ENCODE data around the gene DARS2.
A peak's percentile ranks its signal among the peaks of the same experiment; 100 is the strongest.
"Not testable (repeated sequence)": the region's sequence is repeated elsewhere in the genome, so short reads cannot be mapped to it uniquely, and the experiment has no call there.

DARS2 gene

DNA sequence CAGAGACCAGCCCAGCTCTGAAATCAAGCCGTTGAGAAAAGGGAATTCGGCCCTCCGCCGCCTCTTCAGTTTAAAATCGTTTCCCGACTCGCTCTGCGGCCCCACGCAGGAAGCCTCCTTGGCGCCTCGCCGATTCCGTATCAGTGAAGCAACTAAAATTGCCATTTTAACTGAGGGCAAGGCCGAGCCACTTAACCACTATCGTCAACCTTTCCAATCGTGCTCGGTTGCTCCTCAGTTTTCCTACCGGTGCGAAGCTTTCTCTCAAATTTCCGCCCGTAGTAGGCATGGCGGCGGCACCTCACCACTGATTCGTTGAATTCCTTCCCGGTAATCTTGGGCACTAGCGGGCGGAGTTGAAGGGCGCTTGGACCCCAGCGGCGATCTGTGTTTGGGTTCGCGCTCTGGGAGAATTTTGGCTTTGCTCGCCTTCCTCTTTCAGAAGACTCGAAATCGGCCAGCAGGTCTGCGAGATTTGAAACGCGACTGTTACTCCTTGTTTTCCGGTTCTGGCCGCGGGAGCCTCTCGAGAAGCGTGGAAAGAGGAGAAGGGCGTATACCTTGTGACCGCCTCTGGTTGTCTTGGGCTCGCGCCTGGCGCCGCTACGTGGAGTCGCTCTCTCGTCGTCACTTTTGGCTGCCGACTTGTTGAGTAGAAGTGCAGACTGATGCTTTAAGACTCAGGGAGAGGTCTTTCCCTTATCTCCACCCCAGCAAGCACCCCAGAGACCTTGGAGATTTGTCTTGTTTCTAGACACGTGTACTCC lies at the start of gene DARS2, which contains the start of gene CENPL:
Gene DARS2, plus strand, starts transcription at position 359 of the 767 bp plus-strand sequence. CDS start 557 bp downstream, outside the sequence.
Gene CENPL, minus strand, starts transcription at position 569 of the 767 bp plus-strand sequence. CDS start 13,584 bp downstream, outside the sequence.
- FAIRE-seq (peak; percentile 83), DNase-seq (ENCODE audit: low spot score) (peak; percentile 89)

- DNase-seq (ENCODE audit: low spot score), result no peak
- no peak for FAIRE-seq
These were observed 48.8 kb upstream of the DARS2 start for GRCh38 chr1:173775578-173776226.

GRCh38 chr1:173779936-173780335 lies 44.5 kb upstream of the DARS2 start:
- DNase-seq (ENCODE audit: low spot score) (no peak), FAIRE-seq (no peak)

- DNase-seq (ENCODE audit: low spot score), result no peak
- FAIRE-seq, result no peak
These were observed 39.5 kb upstream of the DARS2 start for GRCh38 chr1:173784997-173785396.

GRCh38 chr1:173789841-173790240 lies 34.6 kb upstream of the DARS2 start:
- FAIRE-seq, result no peak
- no peak for DNase-seq (ENCODE audit: low spot score)

- DNase-seq (ENCODE audit: low spot score), result no peak
- FAIRE-seq, result no peak
These were observed 26.4 kb upstream of the DARS2 start for GRCh38 chr1:173798078-173798477.

DNA sequence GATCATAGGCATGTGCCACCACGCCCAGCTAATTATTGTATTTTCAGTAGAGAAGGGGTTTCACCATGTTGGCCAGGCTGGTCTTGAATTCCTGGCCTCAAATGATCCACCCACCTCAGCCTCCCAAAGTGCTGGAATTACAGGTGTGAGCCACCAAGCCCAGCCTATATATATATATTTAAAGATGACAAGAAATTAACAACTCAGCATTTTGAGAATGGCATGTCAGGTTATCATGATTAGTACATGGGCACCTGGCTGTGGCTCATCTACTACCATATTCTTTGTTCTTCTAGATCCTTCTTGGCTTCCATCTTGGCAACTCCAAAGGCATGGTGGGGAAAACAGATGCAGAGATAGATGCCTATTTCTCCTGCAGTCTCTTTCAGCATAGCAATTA lies 24.5 kb upstream of the DARS2 start:
- not testable (repeated sequence) for DNase-seq (ENCODE audit: low spot score); FAIRE-seq

DNA sequence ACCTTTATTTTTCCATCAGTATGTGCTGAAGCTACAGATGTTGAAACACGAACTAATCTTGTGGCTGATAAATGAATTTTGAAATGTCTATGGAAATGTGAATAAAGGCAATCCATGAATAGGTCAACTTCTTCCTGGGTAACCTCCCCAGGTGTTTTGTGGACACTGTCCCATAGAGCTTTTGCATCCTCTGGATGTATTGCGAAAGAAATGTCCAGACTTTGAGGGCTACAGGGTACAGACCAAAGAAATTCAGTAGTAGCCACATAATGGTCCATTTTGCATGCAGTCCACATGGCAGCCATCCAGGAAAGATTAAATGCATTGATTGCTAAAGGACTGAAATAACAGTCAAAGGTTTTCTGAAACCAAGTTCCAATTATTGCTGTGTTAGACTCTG lies 21.5 kb upstream of the DARS2 start:
- FAIRE-seq, result no peak
- no peak for DNase-seq (ENCODE audit: low spot score)

DNA sequence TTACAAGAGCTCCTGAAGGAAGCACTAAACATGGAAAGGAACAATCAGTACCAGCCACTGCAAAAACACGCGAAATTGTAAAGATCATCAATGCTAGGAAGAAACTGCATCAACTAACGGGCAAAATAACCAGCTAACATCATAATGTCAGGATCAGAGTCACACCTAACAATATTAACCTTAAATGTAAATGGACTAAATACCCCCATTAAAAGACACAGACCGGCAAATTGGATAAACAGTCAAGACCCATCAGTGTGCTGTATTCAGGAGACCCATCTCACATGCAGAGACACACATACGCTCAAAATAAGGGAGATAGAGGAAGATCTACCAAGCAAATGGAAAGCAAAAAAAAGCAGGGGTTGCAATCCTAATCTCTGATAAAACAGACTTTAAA lies 10.8 kb upstream of the DARS2 start:
- not testable (repeated sequence) for FAIRE-seq; DNase-seq (ENCODE audit: low spot score)

GRCh38 chr1:173818459-173818858 lies 6.0 kb upstream of the DARS2 start:
- no peak for DNase-seq (ENCODE audit: low spot score)
- no peak for FAIRE-seq

- FAIRE-seq (no peak), DNase-seq (ENCODE audit: low spot score) (no peak)
These were observed 2.8 kb upstream of the DARS2 start for GRCh38 chr1:173821680-173822079.

- FAIRE-seq (no peak), DNase-seq (ENCODE audit: low spot score) (no peak)
These were observed 625 bp upstream of the DARS2 start for GRCh38 chr1:173823781-173824314.

DNA sequence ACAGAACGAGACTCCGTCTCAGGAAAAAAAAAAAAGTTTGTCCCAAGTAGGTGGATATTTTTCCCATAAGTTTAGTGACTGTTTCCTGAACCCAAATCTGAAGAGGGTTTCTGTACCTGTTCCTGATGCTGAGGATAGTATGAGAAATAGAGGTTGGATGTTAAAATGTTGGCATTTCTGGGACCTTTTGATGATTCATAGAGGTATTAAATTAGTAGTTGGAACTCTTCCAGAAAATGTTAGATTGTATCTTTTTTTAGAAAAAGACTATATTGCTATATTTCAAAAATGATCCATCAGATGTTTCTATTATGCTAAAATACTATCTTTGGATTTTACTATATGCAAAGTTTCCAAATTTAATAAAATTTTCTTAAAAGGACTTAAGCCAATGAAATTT lies 3.1 kb downstream of the DARS2 start:
- DNase-seq (ENCODE audit: low spot score) (no peak), FAIRE-seq (no peak)

DNA sequence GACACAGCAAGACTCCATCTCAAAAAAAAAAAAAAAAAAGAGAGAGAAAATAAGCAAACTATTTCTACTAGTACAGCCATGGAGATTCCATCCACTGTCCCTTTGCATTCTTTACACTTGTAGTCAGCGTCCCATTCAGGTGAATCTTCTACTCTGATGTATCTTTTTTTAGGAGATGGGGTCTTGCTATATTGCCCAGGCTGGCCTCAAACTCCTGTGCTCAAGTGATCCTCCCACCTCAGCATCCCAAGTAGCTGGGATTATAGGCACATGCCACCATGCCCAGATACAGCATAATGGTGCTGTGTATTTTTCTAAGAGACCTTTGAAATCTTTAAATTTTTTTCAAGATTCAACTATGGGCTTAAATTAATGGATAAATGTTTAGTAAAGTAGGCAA lies 8.3 kb downstream of the DARS2 start:
- FAIRE-seq (no peak), DNase-seq (ENCODE audit: low spot score) (no peak)

GRCh38 chr1:173852105-173852504 lies 27.6 kb downstream of the DARS2 start:
- FAIRE-seq, result no peak
- DNase-seq (ENCODE audit: low spot score), result no peak

DNA sequence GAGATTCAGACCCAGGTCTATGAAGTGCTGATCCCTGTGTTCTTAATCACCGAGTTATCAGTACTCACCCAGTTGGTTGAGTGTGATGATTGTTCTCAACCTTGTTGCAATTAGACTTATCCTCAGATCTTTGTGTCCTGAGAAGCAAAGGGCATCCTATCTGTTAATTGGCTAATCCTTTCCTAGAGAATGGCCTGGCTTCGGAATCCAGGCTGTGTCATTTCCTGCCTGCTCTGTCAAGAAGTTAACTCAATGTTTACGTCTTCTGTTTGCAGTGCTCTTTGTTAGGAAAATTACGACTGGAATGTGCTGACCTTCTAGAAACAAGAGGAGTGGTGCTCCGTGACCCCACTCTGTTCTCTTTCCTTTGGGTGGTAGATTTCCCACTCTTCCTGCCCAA lies 28.6 kb downstream of the DARS2 start:
- no peak for FAIRE-seq
- DNase-seq (ENCODE audit: low spot score), result no peak

DNA sequence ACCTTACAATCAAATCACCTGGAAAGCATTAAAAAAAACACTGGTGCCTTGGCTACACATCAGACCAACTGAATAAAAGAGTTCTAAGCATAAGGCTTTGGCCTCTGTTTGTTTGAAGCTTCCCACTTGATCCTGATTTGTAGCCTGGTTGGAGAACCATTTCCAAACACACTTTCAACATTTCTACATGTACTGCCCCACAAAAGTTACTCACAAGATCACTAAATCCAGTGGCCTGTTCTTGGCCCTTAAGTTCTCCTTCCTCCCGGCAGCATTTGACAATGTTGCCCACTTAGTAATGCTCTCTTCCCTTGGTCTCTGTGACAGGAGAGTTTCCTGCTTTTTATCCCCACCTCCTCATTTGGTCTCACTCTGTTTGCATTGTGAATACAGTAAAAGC lies 31.5 kb downstream of the DARS2 start:
- DNase-seq (ENCODE audit: low spot score) (no peak), FAIRE-seq (no peak)

GRCh38 chr1:173856903-173857302 lies 32.4 kb downstream of the DARS2 start:
- no peak for FAIRE-seq

DNA sequence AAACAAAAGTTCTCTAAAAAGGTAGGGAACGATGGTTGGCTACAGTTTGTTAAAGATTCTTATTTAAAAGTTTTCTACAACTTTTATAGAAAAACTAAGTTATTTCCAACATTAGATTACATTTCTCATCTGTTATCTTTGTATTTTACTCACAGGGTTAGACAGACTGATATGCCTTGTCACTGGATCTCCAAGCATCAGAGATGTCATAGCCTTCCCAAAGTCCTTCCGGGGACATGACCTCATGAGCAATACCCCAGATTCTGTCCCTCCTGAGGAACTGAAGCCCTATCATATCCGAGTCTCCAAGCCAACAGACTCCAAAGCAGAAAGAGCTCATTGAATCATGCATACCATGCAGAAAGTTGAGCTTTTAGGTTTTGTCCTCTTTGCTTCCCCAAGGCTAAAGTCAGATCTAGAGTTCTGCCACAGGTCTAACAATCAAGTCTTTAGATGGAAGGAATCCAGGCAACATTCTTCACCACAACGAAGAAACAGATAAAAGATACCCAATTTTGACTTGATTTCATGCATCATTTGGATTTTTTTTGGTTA lies 33.0 kb downstream of the DARS2 start:
- FAIRE-seq, result no peak
- DNase-seq (ENCODE audit: low spot score), result no peak

More at GRCh38 chr1:173856903-173857302, 32.4 kb downstream of the DARS2 start:
- no peak for DNase-seq (ENCODE audit: low spot score)

GRCh38 chr1:173859547-173859946 lies 35.1 kb downstream of the DARS2 start:
- not testable (repeated sequence) for FAIRE-seq; DNase-seq (ENCODE audit: low spot score)

- DNase-seq (ENCODE audit: low spot score) (no peak), FAIRE-seq (no peak)
These were observed 35.6 kb downstream of the DARS2 start for GRCh38 chr1:173860065-173860464.

GRCh38 chr1:173861731-173862145 lies 37.3 kb downstream of the DARS2 start:
- DNase-seq (ENCODE audit: low spot score) (peak; percentile 41), FAIRE-seq (no peak)
